D721Med (cell line): Measurements from ENCODE around the gene L1CAM.

ENCODE experiments used
- DNase-seq: peaks from one replicate; pipeline ENCODE4 v3.0.0; 2011; ENCODE audit warnings: low spot score; ENCODE audit not compliant: insufficient read length
- FAIRE-seq: peaks from 2 replicates; lab custom pipeline; 2011; peaks lifted over from hg19 to GRCh38; lab: Jason Lieb, UNC
- TF ChIP-seq, protein P1 (sequence below): IDR thresholded peaks from 2 replicates; pipeline ENCODE4 v1.5.1; 2012; ENCODE audit warnings: mild to moderate bottlenecking, control low read depth; ENCODE audit not compliant: insufficient read depth; ENCODE audit errors: missing control alignments

Gene L1CAM

DNA sequence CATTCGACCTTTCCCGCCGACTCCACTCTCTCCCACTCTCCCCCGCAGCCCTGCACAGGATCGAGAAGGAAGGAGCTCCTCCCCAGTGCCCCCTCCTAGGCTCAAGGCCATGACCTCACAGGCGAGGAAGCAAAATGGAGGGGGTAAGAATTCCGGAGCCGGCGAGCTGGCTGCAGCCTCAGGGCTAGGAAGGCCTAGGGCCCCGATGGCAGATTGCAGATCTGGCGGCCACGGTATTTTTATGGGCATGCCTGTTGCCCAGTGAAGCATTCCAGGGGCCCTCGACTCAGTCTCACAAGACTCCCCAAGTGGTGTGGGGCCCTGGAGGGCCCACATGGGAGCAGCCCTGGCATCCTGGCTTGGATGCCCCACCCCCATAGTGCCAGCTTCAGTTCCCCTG is 942 bp upstream of the L1CAM start:
- TF ChIP-seq, protein P1, sequence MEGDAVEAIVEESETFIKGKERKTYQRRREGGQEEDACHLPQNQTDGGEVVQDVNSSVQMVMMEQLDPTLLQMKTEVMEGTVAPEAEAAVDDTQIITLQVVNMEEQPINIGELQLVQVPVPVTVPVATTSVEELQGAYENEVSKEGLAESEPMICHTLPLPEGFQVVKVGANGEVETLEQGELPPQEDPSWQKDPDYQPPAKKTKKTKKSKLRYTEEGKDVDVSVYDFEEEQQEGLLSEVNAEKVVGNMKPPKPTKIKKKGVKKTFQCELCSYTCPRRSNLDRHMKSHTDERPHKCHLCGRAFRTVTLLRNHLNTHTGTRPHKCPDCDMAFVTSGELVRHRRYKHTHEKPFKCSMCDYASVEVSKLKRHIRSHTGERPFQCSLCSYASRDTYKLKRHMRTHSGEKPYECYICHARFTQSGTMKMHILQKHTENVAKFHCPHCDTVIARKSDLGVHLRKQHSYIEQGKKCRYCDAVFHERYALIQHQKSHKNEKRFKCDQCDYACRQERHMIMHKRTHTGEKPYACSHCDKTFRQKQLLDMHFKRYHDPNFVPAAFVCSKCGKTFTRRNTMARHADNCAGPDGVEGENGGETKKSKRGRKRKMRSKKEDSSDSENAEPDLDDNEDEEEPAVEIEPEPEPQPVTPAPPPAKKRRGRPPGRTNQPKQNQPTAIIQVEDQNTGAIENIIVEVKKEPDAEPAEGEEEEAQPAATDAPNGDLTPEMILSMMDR, result no peak
- FAIRE-seq (no peak), DNase-seq (no peak)

DNA sequence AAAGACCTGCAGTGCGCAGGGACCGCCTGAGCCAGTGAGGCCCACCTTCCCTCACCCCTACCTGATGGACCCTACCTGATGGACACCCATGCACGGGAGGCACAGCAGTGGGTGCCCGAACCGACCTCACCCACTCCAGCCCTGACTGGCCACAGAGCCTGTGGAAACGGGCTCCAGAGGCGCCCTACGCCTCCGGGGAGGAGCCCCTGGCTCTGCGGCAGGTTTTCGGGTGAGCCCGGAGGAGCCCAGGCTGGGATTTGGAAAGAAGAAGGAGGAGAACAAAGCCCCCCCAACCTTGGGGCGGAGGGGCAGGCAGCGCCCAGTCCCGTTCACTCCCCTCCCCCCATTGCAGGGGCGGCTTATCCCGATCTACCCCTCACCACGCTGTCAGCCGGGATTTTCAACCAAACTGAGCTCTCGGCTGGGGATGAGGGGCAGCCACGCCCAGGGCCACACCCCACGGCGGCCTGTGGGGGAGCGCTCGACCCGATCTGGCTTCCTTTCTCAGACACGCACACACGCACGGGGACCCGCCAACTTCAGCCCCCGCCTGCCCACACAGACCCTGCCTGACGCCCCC is 675 bp downstream of the L1CAM start:
- TF ChIP-seq, protein P1, result no peak
- DNase-seq (peak; percentile 37), FAIRE-seq (no peak)

DNA sequence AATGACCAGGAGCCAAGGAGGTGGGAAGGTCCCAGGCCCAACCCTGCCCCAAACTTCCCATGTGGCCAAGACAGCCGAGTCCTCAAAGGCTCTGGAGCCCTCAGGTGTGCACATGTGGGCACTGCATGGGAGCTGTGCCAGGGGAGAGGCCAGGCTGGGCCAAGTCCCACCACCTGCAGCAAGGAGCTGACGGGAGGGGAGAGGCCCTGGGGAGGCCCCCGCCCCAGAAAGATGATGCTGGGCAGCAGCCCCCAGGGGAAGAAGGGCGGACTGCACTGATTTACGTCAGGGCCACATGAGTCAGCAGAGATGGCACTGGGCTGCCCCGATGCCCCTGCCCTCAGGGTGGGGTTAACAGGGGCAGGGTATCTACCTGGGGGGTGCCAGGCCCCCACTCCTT is 1.4 kb downstream of the L1CAM start:
- no peak for DNase-seq
- TF ChIP-seq, protein P1, result peak; percentile 32
- no peak for FAIRE-seq

DNA sequence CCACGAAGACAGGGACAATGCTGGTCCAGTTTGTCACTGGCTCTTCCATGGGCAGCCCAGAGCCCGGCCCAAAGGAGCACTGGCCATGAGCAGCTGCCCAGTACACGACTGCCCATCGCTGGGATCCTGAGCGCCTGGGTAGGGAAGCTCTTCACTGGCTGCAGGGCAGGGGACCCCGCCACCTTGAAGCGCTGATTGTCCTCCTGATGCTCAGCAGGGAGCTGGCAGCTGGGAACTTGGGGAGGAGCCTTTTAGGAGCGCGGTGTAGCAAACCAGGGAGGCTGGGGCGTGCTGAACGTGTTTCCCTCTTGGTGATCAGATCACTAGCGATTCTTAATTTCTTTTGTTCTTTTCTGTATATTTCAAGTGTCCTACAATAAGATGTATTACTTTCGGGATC is 1.8 kb downstream of the L1CAM start:
- DNase-seq (no peak), FAIRE-seq (no peak)
- TF ChIP-seq, protein P1, result no peak

DNA sequence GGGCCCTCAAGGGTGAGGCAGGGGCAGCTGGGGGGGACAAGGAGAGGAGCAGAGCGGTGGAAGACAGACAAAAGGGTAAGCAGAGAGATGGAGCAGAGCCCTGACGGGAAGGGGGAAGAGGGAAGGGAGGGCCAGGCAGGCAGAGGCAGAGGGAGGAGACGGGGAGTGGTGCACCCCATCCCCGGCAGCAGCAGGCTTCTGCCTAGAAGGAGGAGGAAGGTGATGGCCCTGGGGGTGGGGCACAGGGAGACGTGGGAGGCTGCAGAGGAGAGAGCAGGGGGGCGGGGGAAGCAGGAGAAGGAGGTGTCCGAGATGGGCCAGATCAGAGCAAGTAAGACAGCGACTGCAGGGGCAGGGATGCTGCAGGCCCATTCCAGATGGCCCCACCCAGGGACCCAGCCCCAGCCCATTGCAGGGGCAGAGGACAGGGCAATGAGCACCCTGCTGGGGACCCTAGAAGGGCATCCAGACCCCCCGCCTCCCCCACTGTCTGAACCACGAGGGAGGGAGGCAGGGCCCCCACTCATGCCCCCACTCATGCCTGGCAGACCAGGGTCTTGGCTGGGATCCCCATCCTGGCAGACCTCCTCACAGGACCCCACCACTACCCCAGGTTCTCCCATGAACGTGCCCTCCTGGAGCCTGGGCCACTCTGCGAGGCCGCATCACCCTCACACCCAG is 2.7 kb downstream of the L1CAM start:
- FAIRE-seq (no peak), DNase-seq (no peak)
- TF ChIP-seq, protein P1, result no peak

DNA sequence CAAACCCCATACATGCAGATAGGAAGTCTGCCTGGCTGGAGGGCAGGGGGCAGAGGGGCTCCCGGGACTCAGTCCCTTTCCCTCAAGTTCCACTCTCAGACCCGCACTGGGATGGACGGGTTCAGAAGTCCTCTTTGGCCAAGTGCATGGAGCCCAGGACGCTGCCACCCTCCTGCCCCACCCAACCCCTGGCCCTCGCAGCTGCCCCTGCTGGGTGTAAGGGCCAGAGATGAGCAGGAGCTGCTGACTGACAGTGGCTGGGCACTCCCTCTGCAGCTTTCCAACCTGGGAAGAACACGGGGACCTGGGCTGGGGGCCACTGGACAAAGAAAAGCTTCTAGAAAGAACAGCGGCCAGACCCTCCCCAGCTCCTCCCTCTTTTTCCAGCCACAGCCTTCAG is 3.4 kb downstream of the L1CAM start:
- TF ChIP-seq, protein P1, result no peak
- FAIRE-seq (no peak), DNase-seq (no peak)

DNA sequence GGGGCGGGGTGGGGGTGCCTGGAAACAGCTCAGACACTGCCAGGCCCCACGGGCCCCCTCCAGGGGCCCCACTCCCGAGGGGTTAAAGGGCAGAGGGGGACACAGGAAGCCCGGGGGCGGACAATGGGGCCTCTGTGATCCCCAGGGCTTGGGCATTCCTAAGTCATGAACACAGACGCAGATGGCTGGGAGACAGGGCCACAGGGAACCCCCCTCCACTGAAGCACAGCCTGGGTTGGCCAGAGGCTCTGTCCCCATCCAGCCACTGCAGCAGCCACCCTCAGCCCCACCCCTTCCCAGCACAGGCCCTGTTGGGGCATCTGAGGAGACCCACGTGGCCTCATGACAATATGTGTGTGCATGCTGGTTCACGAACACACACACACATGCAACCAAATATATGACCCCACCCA is 3.9 kb downstream of the L1CAM start:
- FAIRE-seq, result no peak
- TF ChIP-seq, protein P1, result no peak
- DNase-seq, result no peak
